Nucleus accumbens (tissue), 56 donors: ENCODE results near the gene SPG7.
"Not testable (repeated sequence)": the region's sequence is repeated elsewhere in the genome, so short reads cannot be mapped to it uniquely, and the experiment has no call there.

Experiments
- DNase-seq, 56 donors: peaks; one replicate each; lab custom pipeline; 2025; lab: John Stamatoyannopoulos, UW

SPG7 gene

GRCh38 chr16:89574681-89575246 lies 66.6 kb downstream of the SPG7 start:
- no peak for DNase-seq

GRCh38 chr16:89575247-89576152 lies 67.3 kb downstream of the SPG7 start, which contains the start of gene CPNE7:
CPNE7 (plus strand) TSS chr16:89575758; CDS start chr16:89575898, 140 bp downstream.
- DNase-seq: no peak

- no peak for DNase-seq
Observed at GRCh38 chr16:89576153-89577054, 68.2 kb downstream of the SPG7 start.

DNA sequence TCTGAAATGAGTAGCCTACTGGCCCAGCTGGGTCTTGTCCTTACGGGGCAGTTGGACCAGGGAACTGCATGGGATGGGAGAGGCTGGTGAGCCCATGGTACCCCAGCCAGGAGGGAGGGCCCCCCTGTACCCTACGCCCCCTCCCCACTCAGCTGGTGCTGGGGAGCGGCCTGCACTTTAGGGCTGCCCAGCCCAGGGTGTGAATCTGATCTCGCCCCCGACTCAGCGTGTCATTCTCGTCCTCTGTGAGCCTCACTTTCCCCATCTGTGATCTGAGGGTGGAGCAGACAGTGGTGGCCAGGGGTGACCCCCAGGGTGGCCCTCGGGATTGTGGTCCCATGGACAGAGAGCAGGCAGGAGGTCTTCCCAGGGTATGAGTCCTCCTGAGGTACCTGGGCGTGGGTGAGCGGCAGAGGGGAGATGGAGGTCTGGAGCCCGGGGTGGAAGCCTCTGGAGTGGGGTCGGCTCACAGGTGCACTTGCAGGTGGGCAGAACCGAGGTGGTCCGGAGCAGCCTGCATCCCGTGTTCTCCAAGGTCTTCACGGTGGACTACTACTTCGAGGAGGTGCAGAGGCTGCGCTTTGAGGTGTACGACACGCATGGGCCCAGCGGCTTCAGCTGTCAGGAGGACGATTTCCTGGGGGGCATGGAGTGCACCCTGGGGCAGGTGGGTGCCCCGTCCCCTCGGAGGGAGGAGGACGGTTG lies 69.0 kb downstream of the SPG7 start:
- DNase-seq: no peak

- no peak for DNase-seq
Observed at GRCh38 chr16:89579351-89579750, 71.1 kb downstream of the SPG7 start.

- no peak for DNase-seq
Observed at GRCh38 chr16:89581045-89581695, 73.0 kb downstream of the SPG7 start.

DNA sequence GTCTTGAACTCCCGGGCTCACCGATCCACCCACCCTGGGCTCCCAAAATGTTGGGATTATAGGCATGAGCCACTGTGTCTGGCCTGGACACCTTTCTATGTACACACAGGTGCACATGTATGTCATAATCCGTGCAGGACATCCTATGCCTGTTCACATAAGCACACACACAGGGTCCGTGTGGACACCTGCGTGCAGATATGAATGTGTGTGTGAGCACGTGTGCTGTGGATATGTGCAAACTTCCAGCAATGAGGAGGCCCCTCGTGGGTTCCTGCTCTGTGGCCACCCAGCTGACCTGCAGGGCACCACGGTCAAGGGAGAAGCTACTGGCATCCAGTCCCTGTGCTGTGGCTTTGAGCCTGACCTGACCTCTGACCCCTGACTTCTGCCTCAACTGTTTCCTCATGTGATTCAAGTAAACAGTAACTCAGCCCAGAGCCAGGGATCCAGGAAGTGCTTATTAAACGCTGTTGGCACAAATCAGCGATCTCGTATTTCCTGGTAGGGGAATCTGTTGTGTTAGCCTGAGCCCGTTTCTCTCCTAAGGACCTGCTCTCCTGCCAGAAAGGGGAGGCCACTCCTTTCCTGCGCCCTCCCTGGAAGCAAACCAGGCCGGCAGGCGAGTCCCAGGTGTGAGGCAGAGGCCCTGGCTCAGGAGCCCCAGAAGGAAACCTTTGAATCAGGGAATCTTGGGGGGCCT lies 73.8 kb downstream of the SPG7 start:
- DNase-seq: no peak

- no peak for DNase-seq
Observed at GRCh38 chr16:89582614-89583196, 74.5 kb downstream of the SPG7 start.

DNA sequence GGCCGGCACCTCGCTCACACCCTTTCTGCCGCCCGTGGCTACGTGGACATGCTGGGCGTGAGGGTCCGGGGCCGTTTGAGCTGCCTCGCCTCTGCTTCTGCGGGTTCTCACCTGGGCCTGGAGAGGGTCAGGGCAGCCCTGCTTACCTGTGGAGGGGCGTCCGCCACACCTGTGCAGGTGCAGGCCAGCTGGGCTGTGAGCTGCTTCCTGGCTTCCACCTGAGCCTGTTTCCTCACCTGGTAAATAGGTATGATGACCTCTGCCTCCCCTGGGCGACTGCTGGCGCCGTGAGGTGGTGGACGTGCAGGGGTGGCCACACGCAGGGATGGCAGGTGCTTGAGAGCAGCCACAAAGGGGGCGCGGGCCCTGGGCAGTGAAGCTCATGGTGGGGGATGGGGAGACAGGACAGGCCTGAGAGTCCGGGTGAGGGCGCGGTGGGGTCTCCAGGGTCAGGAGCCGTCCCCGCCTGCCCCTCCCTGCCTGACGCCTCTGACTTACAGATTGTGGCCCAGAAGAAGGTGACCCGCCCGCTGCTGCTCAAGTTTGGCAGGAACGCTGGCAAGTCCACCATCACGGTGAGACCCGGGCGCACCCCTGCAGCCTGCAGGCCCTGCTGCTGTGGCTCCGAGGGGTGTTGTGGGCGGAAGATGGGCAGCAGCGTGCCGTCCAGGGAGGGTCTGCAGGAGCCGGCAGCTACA lies 75.1 kb downstream of the SPG7 start:
- DNase-seq: no peak

DNA sequence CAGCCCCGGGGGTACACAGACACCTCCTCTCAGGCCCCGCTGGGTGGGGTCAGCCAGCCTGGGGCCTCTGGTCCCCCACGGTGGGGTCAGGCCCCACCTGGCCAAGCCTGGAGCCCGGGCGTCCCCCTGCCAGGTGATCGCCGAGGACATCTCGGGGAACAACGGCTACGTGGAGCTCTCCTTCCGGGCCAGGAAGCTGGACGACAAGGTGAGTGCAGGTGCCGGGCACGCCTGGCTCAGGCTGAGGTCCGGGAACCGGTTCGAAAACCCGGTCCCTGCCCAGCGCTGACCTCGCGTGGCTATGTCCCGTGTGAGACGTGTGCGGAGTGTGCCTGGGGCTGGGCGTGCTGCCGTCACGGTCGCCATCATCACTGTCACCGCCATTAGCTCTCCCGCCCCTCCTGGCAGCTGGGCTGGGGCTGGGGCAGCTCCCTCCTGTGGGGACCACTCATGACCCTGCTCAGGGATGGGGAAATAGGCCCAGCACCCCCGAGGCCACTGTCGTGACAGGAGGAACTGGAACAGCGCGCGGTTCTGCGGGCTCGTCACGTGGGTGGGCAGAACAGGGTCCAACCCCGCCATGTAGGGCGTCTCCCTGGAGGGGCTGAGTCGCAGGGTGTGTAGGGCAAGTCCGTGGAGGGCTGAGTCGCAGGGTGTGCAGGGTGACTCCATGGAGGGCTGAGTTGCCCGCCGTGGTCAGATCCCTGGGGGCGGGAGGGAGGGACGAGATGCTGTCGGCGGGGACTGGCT lies 75.9 kb downstream of the SPG7 start:
- no peak for DNase-seq

GRCh38 chr16:89584768-89585549 lies 76.8 kb downstream of the SPG7 start:
- peak in 19 of 56 donors; percentile 17 to 69 (median 43) for DNase-seq

- no peak for DNase-seq
Observed at GRCh38 chr16:89586218-89586617, 78.0 kb downstream of the SPG7 start.

GRCh38 chr16:89586853-89587252 lies 78.7 kb downstream of the SPG7 start:
- peak in 2 of 56 donors; percentile 23 to 36 for DNase-seq

DNA sequence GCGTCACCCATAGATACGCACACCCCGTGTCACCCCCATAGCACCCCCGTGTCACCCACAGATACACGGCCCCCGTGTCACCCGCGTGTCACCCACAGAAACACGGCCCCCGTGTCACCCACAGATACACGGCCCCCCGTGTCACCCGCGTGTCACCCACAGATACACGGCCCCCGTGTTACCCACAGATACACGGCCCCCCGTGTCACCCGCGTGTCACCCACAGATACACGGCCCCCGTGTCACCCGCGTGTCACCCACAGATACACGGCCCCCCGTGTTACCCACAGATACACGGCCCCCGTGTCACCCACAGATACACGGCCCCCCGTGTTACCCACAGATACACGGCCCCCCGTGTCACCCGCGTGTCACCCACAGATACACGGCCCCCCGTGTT lies 79.5 kb downstream of the SPG7 start:
- DNase-seq: not testable (repeated sequence)

DNA sequence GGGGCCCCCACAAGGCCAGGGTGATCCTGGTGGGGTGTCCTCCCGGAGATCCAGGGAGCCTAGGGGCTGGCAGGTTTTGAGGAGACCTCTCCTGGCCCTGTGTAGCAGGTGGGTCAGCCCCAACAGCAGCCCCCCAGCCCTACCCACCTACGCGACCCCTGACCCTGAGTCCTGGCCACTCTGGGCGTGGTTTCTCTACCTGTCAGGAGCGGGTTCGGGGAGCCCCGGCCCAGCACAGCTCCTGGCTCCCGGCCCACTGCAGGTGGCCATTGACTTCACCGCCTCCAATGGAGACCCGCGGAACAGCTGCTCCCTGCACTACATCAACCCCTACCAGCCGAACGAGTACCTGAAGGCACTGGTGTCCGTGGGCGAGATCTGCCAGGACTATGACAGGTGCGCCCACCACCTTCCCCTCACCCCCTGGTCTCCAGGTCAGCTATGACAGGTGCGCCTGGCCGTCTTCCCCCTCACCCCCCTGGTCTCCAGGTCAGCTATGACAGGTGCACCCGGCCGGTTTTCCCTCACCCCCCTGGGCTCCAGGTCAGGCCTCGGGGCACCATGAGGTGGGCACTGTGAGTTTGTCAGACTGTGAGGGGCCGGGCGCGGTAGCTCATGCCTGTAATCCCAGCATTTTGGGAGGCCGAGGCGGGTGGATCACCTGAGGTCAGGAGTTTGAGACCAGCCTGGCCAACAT lies 80.4 kb downstream of the SPG7 start:
- DNase-seq: no peak
